Endothelial cell of umbilical vein (primary cell): ENCODE results near the gene CNOT1. TPM values are rescaled to one million over a fixed set of nuclear protein-coding genes. Genes with fewer than 3 reads are reported as not detected.

Experiments
- BruUV-seq: library from RNA; stranded (reverse); fragments of 400-500 nt; replicated peaks from 2 replicates; lab custom pipeline; 2021; lab: Mats Ljungman, UMichigan
- CTCF ChIA-PET: fragments of 300-600, 350-600 bp; sonication (Branson Sonifier 250); formaldehyde crosslinking; loops from one replicate; lab custom pipeline; 2021; ENCODE audit warnings: antibody characterized with exemption, inconsistent platforms; lab: Charles Lee
- POLR2A ChIA-PET: fragments of 300-600, 350-600 bp; sonication (Branson Sonifier 250); formaldehyde crosslinking; loops from one replicate; lab custom pipeline; 2021; ENCODE audit warnings: antibody characterized with exemption, inconsistent platforms; lab: Charles Lee
- DNase-seq: peaks from one replicate; pipeline ENCODE4 v3.0.0-alpha.2; 2011; ENCODE audit warnings: low read depth, low spot score
- FAIRE-seq: peaks from 2 replicates; lab custom pipeline; 2011; peaks lifted over from hg19 to GRCh38; lab: Jason Lieb, UNC
- H2AFZ ChIP-seq: 2 replicates; pipeline ENCODE4 v1.6.0; 2012; ENCODE audit warnings: low read depth, low read length, control low read depth, inconsistent platforms
- H3K27ac ChIP-seq: 2 replicates; pipeline ENCODE4 v1.5.1; 2011; ENCODE audit warnings: low read depth, mild to moderate bottlenecking, control low read depth, low read length, moderate library complexity; ENCODE audit not compliant: insufficient read depth
- H3K27me3 ChIP-seq, 2 experiments: 2 replicates each; pipeline versions ENCODE4 v1.6.0 to v1.6.1; 2011; ENCODE audit warnings: low read length in 2 of 2, mixed read lengths in 1 of 2; ENCODE audit not compliant: control insufficient read depth in 2 of 2, insufficient read depth in 2 of 2
- H3K36me3 ChIP-seq, 2 experiments: 2 replicates in 1 of 2; 3 replicates in 1 of 2; pipeline ENCODE4 v1.5.1; 2011; ENCODE audit warnings: low read length in 2 of 2, mild to moderate bottlenecking in 1 of 2, moderate library complexity in 1 of 2; ENCODE audit not compliant: control insufficient read depth in 2 of 2, insufficient read depth in 2 of 2; ENCODE audit errors: extremely low read depth in 1 of 2
- H3K4me1 ChIP-seq: 3 replicates; pipeline ENCODE4 v1.5.1; 2011; ENCODE audit warnings: mild to moderate bottlenecking, low read length; ENCODE audit not compliant: control insufficient read depth, insufficient read depth; ENCODE audit errors: extremely low read depth
- H3K4me2 ChIP-seq: 2 replicates; pipeline ENCODE4 v1.6.1; 2011; ENCODE audit warnings: low read length, control low read depth, mixed read lengths; ENCODE audit not compliant: insufficient read depth
- H3K4me3 ChIP-seq, 3 experiments: fragments of 200-600 bp in 1 of 3; sonication (generic), shearing (Covaris generic) in 1 of 3; replicated peaks in 1 of 3; 2 replicates each; pipeline ENCODE4 v1.5.1; 2011 to 2016; ENCODE audit warnings: control low read depth in 3 of 3, low read length in 3 of 3, mild to moderate bottlenecking in 2 of 3, inconsistent platforms in 1 of 3, low read depth in 1 of 3, moderate library complexity in 1 of 3; ENCODE audit not compliant: insufficient read depth in 1 of 3
- H3K79me2 ChIP-seq: 2 replicates; pipeline ENCODE4 v1.6.0; 2012; ENCODE audit warnings: low read length, inconsistent platforms; ENCODE audit not compliant: control insufficient read depth, insufficient read depth
- H3K9ac ChIP-seq: replicated peaks from 2 replicates; pipeline ENCODE3; 2011; ENCODE audit warnings: low read length, control low read depth; ENCODE audit not compliant: insufficient read depth; ENCODE audit errors: extremely low read depth
- H3K9me1 ChIP-seq: replicated peaks from 3 replicates; pipeline ENCODE4 v1.6.0; 2011; ENCODE audit warnings: mild to moderate bottlenecking, low read length; ENCODE audit not compliant: control insufficient read depth, insufficient read depth; ENCODE audit errors: extremely low read depth
- H3K9me3 ChIP-seq: replicated peaks from 2 replicates; pipeline ENCODE4 v1.5.1; 2012; ENCODE audit warnings: low read length, inconsistent platforms; ENCODE audit not compliant: control insufficient read depth, insufficient read depth
- H4K20me1 ChIP-seq: replicated peaks from 2 replicates; pipeline ENCODE3; 2011; ENCODE audit warnings: mild to moderate bottlenecking, low read length; ENCODE audit not compliant: control insufficient read depth, insufficient read depth; ENCODE audit errors: extremely low read depth
- CTCF ChIP-seq, 2 donors: IDR thresholded peaks; 1 replicate in 1 of 2; 2 replicates in 1 of 2; pipeline ENCODE4 v1.5.1; 2011; ENCODE audit warnings: low read length in 2 of 2, mild to moderate bottlenecking in 2 of 2, moderate library complexity in 2 of 2, control low read depth in 1 of 2, inconsistent platforms in 1 of 2, low read depth in 1 of 2; ENCODE audit not compliant: insufficient read depth in 1 of 2; ENCODE audit errors: extremely low read depth in 1 of 2
- EZH2 ChIP-seq: IDR thresholded peaks from 2 replicates; pipeline ENCODE4 v1.6.1; 2012; ENCODE audit warnings: borderline replicate concordance, low read depth, mild to moderate bottlenecking, moderate library complexity, low read length, inconsistent platforms; ENCODE audit not compliant: severe bottlenecking
- FOS ChIP-seq: IDR thresholded peaks from 2 replicates; pipeline ENCODE4 v1.6.1; 2011; ENCODE audit warnings: mild to moderate bottlenecking, low read length, moderate library complexity, borderline replicate concordance; ENCODE audit not compliant: insufficient read depth
- GATA2 ChIP-seq: IDR thresholded peaks from 2 replicates; pipeline ENCODE4 v1.7.0; 2011; ENCODE audit warnings: low read depth, mild to moderate bottlenecking, moderate library complexity, mixed read lengths, low read length; ENCODE audit not compliant: insufficient read length, insufficient read depth
- JUN ChIP-seq: IDR thresholded peaks from 2 replicates; pipeline ENCODE4 v1.6.1; 2011; ENCODE audit warnings: borderline replicate concordance, low read depth; ENCODE audit not compliant: insufficient read length, insufficient read depth
- MAX ChIP-seq: IDR thresholded peaks from 2 replicates; pipeline ENCODE4 v1.6.1; 2011; ENCODE audit not compliant: insufficient read depth, insufficient read length
- MYC ChIP-seq: IDR thresholded peaks from one replicate; pipeline ENCODE4 v1.6.1; 2011; ENCODE audit warnings: mild to moderate bottlenecking, low read depth, low read length
- POLR2A ChIP-seq: IDR thresholded peaks from 2 replicates; pipeline ENCODE4 v1.6.1; 2012; ENCODE audit warnings: low read depth, mild to moderate bottlenecking, control low read depth, low read length
- POLR2AphosphoS5 ChIP-seq: IDR thresholded peaks from 2 replicates; pipeline ENCODE4 v1.6.1; 2012; ENCODE audit warnings: low read depth, mild to moderate bottlenecking, control low read depth, low read length, moderate library complexity; ENCODE audit not compliant: insufficient read depth
- dilution Hi-C: fragments of 300-500 bp; cut with MboI; formaldehyde crosslinking; loops from one replicate; pipeline ENCODE4 v1.15.0; 2019; ENCODE audit warnings: low sequenced_read_pairs; ENCODE audit not compliant: extremely low pct_ligation_motif_present
- intact Hi-C: fragments of 100-400 bp; cut with micrococcal nuclease; formaldehyde crosslinking; loops from one replicate; pipeline ENCODE4 v1.10.0; 2022
- polyA plus RNA-seq, 4 experiments: library from polyadenylated mRNA; depleted of rRNA in 3 of 4; stranded (reverse) in 3 of 4; unstranded in 1 of 4; fragments of >200 nt; gene quantifications; 2 replicates each; pipeline versions ENCODE4 v1.2.1 to v1.2.3, GENCODE V29; 2011 to 2012; ENCODE audit warnings: missing spikeins in 1 of 4
- total RNA-seq: library from RNA; stranded (reverse); gene quantifications from 2 replicates; pipeline ENCODE4 v1.2.3, GENCODE V29; 2021

CNOT1 gene
- total and polyA plus RNA-seq, 2 donors (not counting 3 experiments of a cell fraction or from before 2014, with no cell fraction given) = 142 to 151 TPM

GRCh38 chr16:58624209-58624608 lies 5.4 kb downstream of the CNOT1 start:
- dilution Hi-C loops (no loop called here), intact Hi-C loops (no loop called here)
- Histone ChIP-seq H3K9me1 (no peaks in the 10 kb centered on the region), H2AFZ (no peak overlapping the region), H4K20me1 (peaks cover 11% of the 10 kb centered on the region), H3K79me2 (peaks cover 98% of the 10 kb centered on the region), H3K4me2 (no peak overlapping the region), H3K27me3 (no peaks in the 10 kb centered on the region), H3K4me3 (no peak overlapping the region), H3K36me3 (peaks cover 2 to 9% of the 10 kb centered on the region in 2 experiments), H3K4me1 (peaks cover 11% of the 10 kb centered on the region), H3K9me3 (no peaks in the 10 kb centered on the region), H3K9ac (no peak overlapping the region), H3K27ac (no peak overlapping the region)
- BruUV-seq = no TSS peak
- FAIRE-seq (no peak), DNase-seq (no peak)
- TF ChIP-seq MAX = no peak
- TF ChIP-seq GATA2 = no peak
- no peak for TF ChIP-seq MYC
- TF ChIP-seq FOS = no peak
- no peak for TF ChIP-seq JUN
- TF ChIP-seq POLR2AphosphoS5 = no peak
- no peak for TF ChIP-seq POLR2A
- no peak for TF ChIP-seq CTCF (IDR thresholded peaks at IDR 0.05; ENCODE audit: extremely low read depth in 1 of 2, insufficient read depth in 1 of 2, low read depth in 1 of 2, low read length in 2 of 2)
- TF ChIP-seq EZH2 = no peak
- CTCF ChIA-PET = no interaction called here
- POLR2A ChIA-PET = interaction anchor here (0.7 kb wide), 1 partner anchor 96 kb away, joined by 3 read pairs; no protein-coding TSS in a partner anchor
